ENCODE measurements around the gene STRAP.
A peak's percentile ranks its signal among the peaks of the same experiment; 100 is the strongest.

STRAP gene

GRCh38 chr12:15855646-15856045, 26.5 kb upstream of the STRAP start:
- no peak overlapping the region for H3K4me3 ChIP-seq (replicated peaks; ENCODE audit: low read depth, low read length)
- no peak for DNase-seq (ENCODE audit: extremely low read depth, low read depth)
- TF ChIP-seq, protein P1, sequence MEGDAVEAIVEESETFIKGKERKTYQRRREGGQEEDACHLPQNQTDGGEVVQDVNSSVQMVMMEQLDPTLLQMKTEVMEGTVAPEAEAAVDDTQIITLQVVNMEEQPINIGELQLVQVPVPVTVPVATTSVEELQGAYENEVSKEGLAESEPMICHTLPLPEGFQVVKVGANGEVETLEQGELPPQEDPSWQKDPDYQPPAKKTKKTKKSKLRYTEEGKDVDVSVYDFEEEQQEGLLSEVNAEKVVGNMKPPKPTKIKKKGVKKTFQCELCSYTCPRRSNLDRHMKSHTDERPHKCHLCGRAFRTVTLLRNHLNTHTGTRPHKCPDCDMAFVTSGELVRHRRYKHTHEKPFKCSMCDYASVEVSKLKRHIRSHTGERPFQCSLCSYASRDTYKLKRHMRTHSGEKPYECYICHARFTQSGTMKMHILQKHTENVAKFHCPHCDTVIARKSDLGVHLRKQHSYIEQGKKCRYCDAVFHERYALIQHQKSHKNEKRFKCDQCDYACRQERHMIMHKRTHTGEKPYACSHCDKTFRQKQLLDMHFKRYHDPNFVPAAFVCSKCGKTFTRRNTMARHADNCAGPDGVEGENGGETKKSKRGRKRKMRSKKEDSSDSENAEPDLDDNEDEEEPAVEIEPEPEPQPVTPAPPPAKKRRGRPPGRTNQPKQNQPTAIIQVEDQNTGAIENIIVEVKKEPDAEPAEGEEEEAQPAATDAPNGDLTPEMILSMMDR (IDR thresholded peaks at IDR 0.05; ENCODE audit: low read depth, low read length, missing control alignments) = no peak

GRCh38 chr12:15856097-15856982, 25.8 kb upstream of the STRAP start:
- TF ChIP-seq, protein P1 (IDR thresholded peaks at IDR 0.05; ENCODE audit: low read depth, low read length, missing control alignments) = peak; percentile 60
- H3K4me3 ChIP-seq (replicated peaks; ENCODE audit: low read depth, low read length) = no peak overlapping the region
- peak; percentile 58 for DNase-seq (ENCODE audit: extremely low read depth, low read depth)

GRCh38 chr12:15858353-15858752, 23.8 kb upstream of the STRAP start:
- TF ChIP-seq, protein P1 (IDR thresholded peaks at IDR 0.05; ENCODE audit: low read depth, low read length, missing control alignments) = peak; percentile 19
- DNase-seq (ENCODE audit: extremely low read depth, low read depth) = no peak
- no peak overlapping the region for H3K4me3 ChIP-seq (replicated peaks; ENCODE audit: low read depth, low read length)

DNA sequence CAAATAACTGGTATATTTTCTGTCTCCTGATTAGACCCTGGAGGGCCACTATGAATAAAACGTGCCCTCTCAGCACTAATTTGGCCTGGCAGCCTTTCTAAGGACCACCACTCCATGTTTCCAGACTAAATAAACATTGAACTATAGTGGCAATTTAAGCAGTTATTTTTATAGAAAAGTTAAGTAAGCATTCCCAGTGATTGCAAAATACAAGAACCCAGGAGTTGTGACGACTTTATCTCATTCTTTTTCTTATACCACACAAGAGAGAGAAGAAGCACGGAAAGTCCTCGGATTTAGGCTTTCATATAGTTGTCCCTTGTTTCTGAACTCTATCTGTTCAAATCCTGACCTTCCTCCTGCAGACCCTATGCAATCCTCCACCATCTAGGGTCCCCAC, 23.1 kb upstream of the STRAP start:
- no peak for DNase-seq (ENCODE audit: extremely low read depth, low read depth)
- H3K4me3 ChIP-seq (replicated peaks; ENCODE audit: low read depth, low read length) = no peak overlapping the region
- TF ChIP-seq, protein P1 (IDR thresholded peaks at IDR 0.05; ENCODE audit: low read depth, low read length, missing control alignments) = no peak

GRCh38 chr12:15861404-15861803, 20.8 kb upstream of the STRAP start:
- TF ChIP-seq, protein P1 (IDR thresholded peaks at IDR 0.05; ENCODE audit: low read depth, low read length, missing control alignments) = no peak
- no peak overlapping the region for H3K4me3 ChIP-seq (replicated peaks; ENCODE audit: low read depth, low read length)
- DNase-seq (ENCODE audit: extremely low read depth, low read depth) = no peak

DNA sequence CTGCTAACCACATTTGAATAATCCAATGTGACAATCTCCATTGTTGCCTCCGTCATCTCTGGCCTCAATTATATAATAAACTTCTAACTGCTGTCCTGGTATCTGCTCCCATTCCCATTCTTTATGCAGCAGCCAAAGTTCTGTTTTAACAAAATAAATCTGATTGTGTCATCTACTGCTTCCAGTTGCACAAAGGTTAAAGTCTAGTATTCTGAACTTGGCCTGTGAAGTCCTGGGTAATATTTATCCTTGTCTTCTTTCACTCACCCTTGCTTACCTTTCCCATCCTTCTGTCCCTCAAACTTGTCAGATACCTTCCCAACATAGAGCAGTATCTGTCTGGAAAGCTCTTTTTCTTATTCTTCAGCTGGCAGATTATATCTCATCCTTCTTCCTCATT, 19.3 kb upstream of the STRAP start:
- no peak overlapping the region for H3K4me3 ChIP-seq (replicated peaks; ENCODE audit: low read depth, low read length)
- TF ChIP-seq, protein P1 (IDR thresholded peaks at IDR 0.05; ENCODE audit: low read depth, low read length, missing control alignments) = no peak
- no peak for DNase-seq (ENCODE audit: extremely low read depth, low read depth)
